H1 (cell line): ENCODE data around the gene GDPD1. TPM values are rescaled to one million over a fixed set of nuclear protein-coding genes. Genes with fewer than 3 reads are reported as not detected.

ENCODE experiments used
- TBP ChIP-seq: IDR thresholded peaks from 2 replicates; pipeline ENCODE4 v1.6.1; 2011; ENCODE audit warnings: low read depth, low read length, improper control_type of control experiment
- polyA plus RNA-seq, 7 experiments: library from polyadenylated mRNA; depleted of rRNA in 3 of 7; stranded (reverse) in 5 of 7; unstranded in 2 of 7; fragments of >200 nt in 5 of 7; fragments of 200-250 nt in 2 of 7; gene quantifications; 1 replicate in 5 of 7; 2 replicates in 1 of 7; 4 replicates in 1 of 7; pipeline versions ENCODE4 v1.2.1 to v1.2.3, GENCODE V29; 2011 to 2013; ENCODE audit warnings: missing spikeins in 2 of 7, mixed read lengths in 2 of 7
- total RNA-seq: library from RNA; stranded (reverse); fragmentation: NEBNext Ultra II Directional; extraction: Animal tissue kit (Norgen Biotek cat#: 25700); gene quantifications from 2 replicates; pipeline ENCODE4 v1.2.1, GENCODE V29; 2021

Gene GDPD1
- total and polyA plus RNA-seq, 2 of the 8 experiments (the other 6 are each of a cell fraction or from before 2014, with no cell fraction given), result 3.2 to 7.7 TPM

- TF ChIP-seq TBP, result no peak
Observed at GRCh38 chr17:59172436-59173004, 47.8 kb upstream of the GDPD1 start (continued).
